GM12878 (cell line): ENCODE results near the gene TMPRSS4. TPM values are rescaled to one million over a fixed set of nuclear protein-coding genes. Genes with fewer than 3 reads are reported as not detected.
A peak's percentile ranks its signal among the peaks of the same experiment; 100 is the strongest.

Source experiments
- CBX3 ChIP-seq: fragments of 200-600 bp; sonication (generic); IDR thresholded peaks from 2 replicates; pipeline ENCODE4 v1.6.1; 2016; ENCODE audit warnings: low read depth, borderline replicate concordance
- EP300 ChIP-seq, 2 experiments: fragments of 150-350 bp in 1 of 2; IDR thresholded peaks; 2 replicates each; pipeline ENCODE4 v1.6.1; 2011 to 2012; ENCODE audit warnings: low read depth in 2 of 2, low read length in 2 of 2, borderline replicate concordance in 1 of 2, improper control_type of control experiment in 1 of 2, inconsistent platforms in 1 of 2; ENCODE audit not compliant: control insufficient read depth in 1 of 2
- GATAD2B ChIP-seq: fragments of 450-650 bp; conservative IDR thresholded peaks from 2 replicates; pipeline ENCODE4 v1.6.1; 2017; ENCODE audit warnings: low read depth, mild to moderate bottlenecking, moderate library complexity
- HDAC2 ChIP-seq: fragments of 200-600 bp; sonication (generic); IDR thresholded peaks from 2 replicates; pipeline ENCODE4 v1.6.1; 2017
- IRF3 ChIP-seq: fragments of 450-650 bp; IDR thresholded peaks from 2 replicates; pipeline ENCODE4 v1.6.1; 2014; ENCODE audit warnings: mild to moderate bottlenecking
- IRF5 ChIP-seq: fragments of 450-650 bp; IDR thresholded peaks from 2 replicates; pipeline ENCODE4 v1.6.1; 2017; ENCODE audit warnings: borderline replicate concordance
- NFIC ChIP-seq: IDR thresholded peaks from 2 replicates; pipeline ENCODE4 v1.6.1; 2012; ENCODE audit warnings: low read depth, mild to moderate bottlenecking, inconsistent platforms, low read length, moderate library complexity
- NR2C2 ChIP-seq: IDR thresholded peaks from 2 replicates; pipeline ENCODE4 v1.6.1; 2011; ENCODE audit warnings: borderline replicate concordance, low read depth; ENCODE audit not compliant: control insufficient read depth, insufficient read length
- NR2F1 ChIP-seq: fragments of 450-650 bp; conservative IDR thresholded peaks from 2 replicates; pipeline ENCODE4 v1.6.1; 2017; ENCODE audit warnings: mild to moderate bottlenecking
- PAX8 ChIP-seq: fragments of 450-650 bp; IDR thresholded peaks from 2 replicates; pipeline ENCODE4 v1.6.1; 2017; ENCODE audit warnings: mild to moderate bottlenecking, moderate library complexity
- PKNOX1 ChIP-seq: fragments of 450-650 bp; IDR thresholded peaks from 2 replicates; pipeline ENCODE4 v1.6.1; 2016; ENCODE audit warnings: mild to moderate bottlenecking
- RFX5 ChIP-seq: IDR thresholded peaks from 2 replicates; pipeline ENCODE4 v1.6.1; 2011; ENCODE audit warnings: low read depth, low read length, improper control_type of control experiment
- SMAD5 ChIP-seq: IDR thresholded peaks from 2 replicates; pipeline ENCODE4 v1.6.1; 2016; ENCODE audit warnings: antibody characterized with exemption, low read depth
- SMC3 ChIP-seq: IDR thresholded peaks from 2 replicates; pipeline ENCODE4 v1.6.1; 2011; ENCODE audit warnings: low read length, improper control_type of control experiment, borderline replicate concordance
- SPI1 ChIP-seq: IDR thresholded peaks from 2 replicates; pipeline ENCODE4 v1.6.1; 2011; ENCODE audit warnings: low read depth, mild to moderate bottlenecking, low read length, moderate library complexity, borderline replicate concordance; ENCODE audit not compliant: insufficient read depth
- SREBF2 ChIP-seq: IDR thresholded peaks from 2 replicates; pipeline ENCODE4 v1.6.1; 2012; ENCODE audit warnings: mild to moderate bottlenecking, low read length
- TCF12 ChIP-seq: IDR thresholded peaks from 2 replicates; pipeline ENCODE4 v1.6.1; 2011; ENCODE audit warnings: low read depth, mild to moderate bottlenecking, low read length
- polyA plus RNA-seq, 11 experiments: library from polyadenylated mRNA; depleted of rRNA in 4 of 11; unstranded in 6 of 11; stranded (reverse) in 5 of 11; fragments of >200 nt; fragmentation: Nextera tagmentation in 4 of 11; fragmentation: Illumina TruSeq in 1 of 11; extraction: Ambion mirVana in 4 of 11; extraction: Trizol in 1 of 11; gene quantifications; 1 replicate in 1 of 11; 2 replicates in 10 of 11; pipeline versions ENCODE4 v1.2.1 to v1.2.3, GENCODE V29; 2011 to 2016; ENCODE audit warnings: inconsistent platforms in 2 of 11, missing spikeins in 2 of 11, low read depth in 1 of 11
- total RNA-seq, 4 experiments: library from RNA; depleted of rRNA in 3 of 4; stranded (reverse); fragments of >200 nt in 3 of 4; fragmentation: Illumina TruSeq in 1 of 4; extraction: Trizol in 1 of 4; gene quantifications; 2 replicates each; pipeline versions ENCODE4 v1.2.1 to v1.2.3, GENCODE V29; 2013 to 2021

Gene TMPRSS4
- total and polyA plus RNA-seq, 10 of the 15 experiments (the other 5 are each of a cell fraction or from before 2014, with no cell fraction given): 0.14 to 0.26 TPM; not detected in 8

GRCh38 chr11:118051611-118052461, 25.0 kb upstream of the TMPRSS4 start (continued):
- TF ChIP-seq SMC3 (0 out of 2 replicates have a peak, but pooled peaks have one; percentile 7), RFX5 (no peak), PKNOX1 (0 out of 2 replicates have a peak, but pooled peaks have one; percentile 2), SMAD5 (no peak), SPI1 (no peak), CBX3 (no peak), PAX8 (no peak), NFIC (no peak), NR2C2 (no peak), SREBF2 (no peak), GATAD2B (no peak; the same call in 1 of the 2 replicates), NR2F1 (no peak; the same call in 1 of the 2 replicates), TCF12 (0 out of 2 replicates have a peak, but pooled peaks have one; percentile 21), IRF5 (no peak), EP300 (IDR thresholded peaks at IDR 0.05; ENCODE audit: borderline replicate concordance in 1 of 2, control insufficient read depth in 1 of 2, low read depth in 2 of 2, low read length in 2 of 2) (peak; percentile 14 to 42; a peak in 2 of 4 replicates), IRF3 (no peak), HDAC2 (no peak)
